Fibroblast of peridontal ligament (primary cell): Measurements from ENCODE around the gene C19orf85.

Source experiments
- DNase-seq: peaks from one replicate; pipeline ENCODE4 v3.0.0-alpha.2; 2010; ENCODE audit errors: extremely low read depth

C19orf85 gene

DNA sequence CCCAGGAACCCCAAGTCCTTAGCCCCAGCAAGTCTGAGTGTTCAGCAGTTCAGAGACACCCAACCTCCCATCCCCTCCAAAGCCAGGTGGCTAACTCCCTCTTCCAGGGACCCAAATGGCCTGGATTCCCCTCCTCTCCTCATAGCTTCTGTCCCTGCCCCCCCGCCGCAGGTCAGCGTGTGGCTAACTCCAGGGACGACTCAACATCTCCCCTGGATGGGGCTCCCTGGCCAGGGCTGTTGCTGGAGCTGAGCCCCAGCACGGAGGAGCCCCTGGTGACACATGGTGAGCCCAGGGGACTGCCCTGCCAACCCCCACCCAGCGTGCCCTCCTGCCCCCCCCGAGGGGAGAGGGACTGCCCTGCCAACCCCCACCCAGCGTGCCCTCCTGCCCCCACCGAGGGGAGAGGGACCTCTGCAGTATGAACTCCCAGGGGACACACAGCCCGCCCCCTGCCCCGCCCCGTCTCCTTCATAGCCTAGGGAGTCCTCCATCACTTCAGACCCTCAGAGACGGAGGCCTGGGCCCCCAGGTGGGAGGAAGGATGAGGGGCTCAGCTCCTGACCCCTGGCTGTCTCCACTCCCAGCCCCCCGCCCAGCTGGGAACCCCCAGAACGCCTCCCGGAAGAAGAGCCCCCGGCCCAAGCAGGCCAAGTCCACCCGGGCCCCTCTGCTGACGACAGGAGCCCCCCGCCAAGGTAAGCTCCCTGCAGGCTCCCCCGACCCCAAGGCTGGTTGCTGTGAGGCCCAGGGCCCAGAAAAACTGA is 25.3 kb upstream of the C19orf85 start:
- no peak for DNase-seq

DNA sequence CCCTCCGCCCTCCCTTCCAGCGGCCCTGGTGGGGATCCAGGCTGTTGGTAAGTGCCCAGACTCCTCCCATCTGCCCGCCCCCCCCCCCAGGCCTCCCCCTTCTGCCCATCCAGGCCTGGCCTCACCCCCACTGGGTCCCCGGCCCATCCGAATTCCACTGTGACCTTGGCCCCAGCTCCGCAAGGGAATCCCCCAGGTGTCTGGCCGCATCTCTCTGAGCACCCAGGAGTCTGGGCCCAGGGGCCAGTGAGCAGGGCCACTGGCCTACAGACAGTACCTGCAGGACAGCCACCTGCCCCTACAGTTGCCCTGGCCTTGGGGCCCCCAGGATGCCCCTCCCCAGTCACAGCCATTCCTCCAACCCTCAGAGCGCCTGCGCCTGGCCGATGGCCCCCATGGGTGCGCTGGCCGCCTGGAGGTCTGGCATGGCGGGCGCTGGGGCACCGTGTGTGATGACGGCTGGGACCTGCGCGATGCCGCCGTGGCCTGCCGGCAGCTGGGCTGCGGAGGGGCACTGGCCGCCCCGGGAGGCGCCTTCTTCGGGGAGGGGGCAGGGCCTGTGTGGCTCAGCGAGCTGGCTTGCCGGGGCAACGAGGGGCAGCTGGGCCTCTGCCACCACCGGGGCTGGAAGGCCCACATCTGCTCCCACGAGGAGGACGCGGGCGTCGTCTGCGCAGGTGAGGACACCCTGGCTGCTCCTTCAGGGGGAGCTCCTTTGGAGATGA is 24.6 kb upstream of the C19orf85 start:
- DNase-seq, result no peak

DNA sequence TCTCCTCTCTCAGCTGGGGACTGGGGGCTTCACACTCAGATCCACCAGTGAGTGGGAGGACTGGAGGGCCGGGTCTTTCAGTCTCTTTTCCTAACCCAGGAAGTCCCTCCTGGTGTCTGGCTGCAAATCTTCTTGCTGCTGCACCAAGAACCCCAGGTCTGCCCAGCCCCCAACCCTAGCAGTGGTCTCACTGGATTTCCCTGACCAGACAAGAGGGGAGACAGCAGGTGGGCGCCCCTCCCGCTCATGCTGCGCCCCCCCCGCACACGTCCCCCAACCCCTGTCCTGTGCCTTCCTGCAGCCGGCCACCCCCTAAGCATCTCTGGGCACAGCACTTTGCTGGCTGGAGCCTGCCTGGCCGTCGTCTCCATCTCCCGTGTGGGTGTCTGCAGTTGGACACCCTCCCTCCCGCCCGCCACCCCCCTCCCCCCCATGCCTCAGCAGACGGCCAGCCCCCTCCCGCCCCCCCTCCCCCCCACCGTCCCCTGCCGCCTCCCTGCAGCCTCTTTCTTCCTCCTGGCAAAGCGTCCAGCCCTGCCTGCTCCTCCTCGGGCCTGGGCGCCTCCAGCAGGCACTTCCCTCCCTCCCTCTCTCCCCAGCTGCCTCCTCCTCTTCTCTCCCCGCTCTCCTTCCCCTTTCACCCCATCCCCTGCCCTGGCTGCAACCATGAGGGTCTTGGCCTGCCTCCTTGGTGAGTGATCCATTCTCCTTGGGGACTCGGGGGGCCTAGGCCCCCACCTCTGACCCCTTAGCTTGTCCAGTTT is 23.6 kb upstream of the C19orf85 start, which contains the start of gene SSC5D:
TSS of gene SSC5D (plus strand) at position 513 of the 764 bp plus-strand sequence. CDS start at position 667, 154 bp downstream.
- DNase-seq, result peak; percentile 34

DNA sequence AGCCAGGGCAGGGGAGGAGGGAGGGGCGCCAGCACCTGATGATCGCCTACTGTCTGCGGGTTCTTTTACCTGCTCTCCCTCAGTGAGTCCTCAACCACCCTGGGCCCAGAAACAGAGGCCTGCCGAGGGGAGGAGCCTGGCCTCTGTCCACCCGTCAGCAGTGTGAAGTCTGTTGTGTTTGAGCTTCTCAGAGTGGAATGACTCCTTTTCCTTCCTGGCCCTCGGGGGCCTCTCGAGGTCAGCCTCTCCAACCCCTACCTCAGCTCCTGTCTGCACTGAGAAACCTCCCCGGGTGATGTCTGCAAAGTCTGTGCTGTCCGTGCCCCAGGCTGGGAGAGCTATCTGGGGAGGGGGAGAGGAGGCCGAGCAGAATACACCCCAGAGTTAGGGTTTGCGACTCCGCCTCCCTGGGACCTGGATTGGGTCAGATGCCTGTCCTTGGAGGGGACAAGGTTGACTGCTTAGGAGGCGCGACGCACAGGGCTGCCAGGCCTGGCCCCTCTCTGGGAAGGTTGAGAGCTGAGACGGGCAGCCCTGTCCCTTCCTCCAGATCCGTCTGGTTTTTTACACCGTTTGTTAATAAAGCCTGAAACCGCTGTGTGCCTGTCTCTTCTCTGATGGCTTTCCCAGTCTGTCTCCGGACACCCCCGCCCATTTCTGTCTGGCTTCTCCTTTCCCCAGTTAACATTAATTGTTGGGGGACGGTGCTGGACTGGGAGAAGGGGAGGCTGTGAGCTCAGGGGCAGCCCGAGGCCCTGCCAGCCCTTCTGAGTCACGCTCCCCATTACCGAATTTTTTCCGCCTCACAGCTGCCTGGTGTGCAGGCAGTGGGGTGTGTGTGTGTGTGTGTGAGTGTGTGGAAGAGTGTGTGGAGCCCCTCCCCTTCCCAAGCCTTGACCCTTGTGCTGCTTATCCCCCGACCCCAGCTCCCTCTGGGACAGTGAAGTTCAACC is 22.7 kb upstream of the C19orf85 start:
- peak; percentile 94 for DNase-seq

DNA sequence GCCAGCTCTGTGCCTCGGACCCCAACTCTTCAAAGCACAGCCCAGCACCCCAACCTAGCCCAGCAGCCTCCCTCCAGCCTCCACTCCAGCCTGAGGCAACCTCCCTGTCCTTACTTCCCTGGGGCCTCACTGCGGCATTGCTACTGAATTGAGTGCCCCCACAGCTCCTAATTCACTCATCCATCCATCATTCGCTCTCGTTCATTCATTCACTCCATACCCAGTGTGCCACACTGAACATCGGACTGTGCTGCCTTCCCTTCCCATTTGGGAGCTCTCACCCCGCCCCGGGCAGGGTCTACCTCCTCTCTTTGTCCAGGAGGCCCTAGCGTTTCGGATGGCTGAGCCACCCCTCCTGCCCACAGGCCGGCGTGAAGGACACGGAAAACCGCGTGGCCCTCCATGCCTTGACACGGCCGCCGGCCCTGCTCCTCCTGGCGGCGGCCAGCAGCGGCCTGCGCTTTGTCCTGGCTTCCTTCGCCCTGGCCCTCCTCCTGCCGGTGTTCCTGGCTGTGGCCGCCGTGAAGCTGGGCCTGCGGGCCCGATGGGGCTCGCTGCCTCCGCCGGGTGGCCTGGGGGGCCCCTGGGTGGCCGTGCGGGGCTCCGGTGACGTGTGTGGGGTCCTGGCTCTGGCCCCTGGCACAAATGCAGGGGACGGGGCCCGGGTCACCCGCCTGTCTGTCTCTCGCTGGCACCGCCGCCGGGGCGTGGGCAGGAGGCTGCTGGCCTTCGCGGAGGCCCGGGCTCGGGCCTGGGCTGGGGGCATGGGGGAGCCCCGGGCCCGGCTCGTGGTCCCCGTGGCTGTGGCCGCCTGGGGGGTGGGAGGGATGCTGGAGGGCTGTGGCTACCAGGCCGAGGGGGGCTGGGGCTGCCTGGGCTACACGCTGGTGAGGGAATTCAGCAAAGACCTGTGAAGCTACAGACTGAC is 21.8 kb upstream of the C19orf85 start:
- DNase-seq, result no peak

DNA sequence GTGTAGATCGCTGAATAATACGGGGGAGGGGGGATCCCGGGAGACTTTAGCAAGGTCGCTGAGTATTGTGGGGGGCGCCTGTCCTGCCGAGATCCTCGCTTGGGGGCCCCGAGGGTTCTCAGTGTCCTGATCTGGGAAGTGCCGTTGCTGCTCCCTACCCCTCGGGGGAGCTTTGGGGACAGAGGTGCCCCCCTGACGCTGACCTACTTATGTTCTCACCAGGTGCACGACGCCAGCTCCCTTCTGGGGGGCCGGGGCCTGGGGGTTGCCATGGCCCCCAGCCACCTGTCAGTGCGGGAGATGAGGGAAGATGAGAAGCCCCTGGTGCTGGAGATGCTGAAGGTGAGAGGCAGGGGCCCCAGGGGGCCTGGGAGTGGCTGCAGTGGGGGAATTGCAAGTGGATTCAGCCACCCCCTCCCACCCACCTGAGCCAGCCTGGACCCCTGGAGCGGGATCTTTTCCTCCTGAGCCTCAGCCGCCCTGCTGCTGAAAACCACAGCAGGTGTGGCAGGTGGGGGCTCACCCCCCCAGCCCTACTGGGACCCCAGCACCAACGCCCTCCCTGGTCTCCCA is 21.0 kb upstream of the C19orf85 start:
- DNase-seq, result no peak

DNA sequence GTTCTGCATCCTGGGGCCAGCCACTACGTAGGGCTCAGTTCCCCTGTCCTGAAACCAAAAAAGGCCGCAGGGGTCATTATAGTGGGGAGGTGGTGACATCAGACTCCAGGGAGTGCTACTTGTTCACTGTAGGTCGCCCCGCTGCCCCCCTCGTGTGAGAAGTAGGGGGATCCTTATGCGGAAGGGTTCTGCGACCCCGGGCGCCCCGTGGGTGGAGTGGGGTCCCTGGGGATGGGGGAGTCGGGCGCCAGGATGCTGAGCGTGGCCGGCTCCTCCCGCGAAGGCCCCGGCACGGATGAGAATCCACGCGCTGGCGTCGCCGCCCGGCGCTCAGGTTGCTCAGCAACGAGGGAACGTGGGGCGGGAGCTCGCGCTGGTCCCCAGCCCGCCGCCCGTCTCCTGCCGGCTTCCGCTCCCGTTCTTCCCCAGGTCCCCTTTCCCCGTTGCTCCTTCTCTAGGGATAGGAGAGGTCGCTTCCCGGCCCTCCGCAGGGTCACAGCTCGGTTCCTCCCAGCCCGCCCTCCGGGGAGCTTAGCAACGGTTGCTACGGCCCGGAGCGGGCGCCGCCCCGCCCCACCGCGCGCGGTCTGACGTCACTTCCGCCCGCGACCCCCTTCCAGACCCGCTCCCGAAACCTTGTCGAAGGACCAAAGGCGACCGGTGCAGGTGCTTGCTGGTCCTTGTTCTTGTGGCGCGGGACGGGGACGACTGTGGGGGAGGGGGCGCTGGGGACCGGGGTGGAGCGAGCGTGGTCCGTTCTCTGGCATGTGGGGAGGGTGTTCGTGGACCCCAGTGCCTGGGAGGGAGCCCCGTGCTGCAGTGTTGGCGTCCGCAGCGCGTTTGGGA is 20.3 kb upstream of the C19orf85 start, which contains the start of gene NAT14:
TSS of gene NAT14 (plus strand) at position 596 of the 846 bp plus-strand sequence. CDS start 521 bp downstream, outside the sequence.
- DNase-seq, result peak; percentile 49

DNA sequence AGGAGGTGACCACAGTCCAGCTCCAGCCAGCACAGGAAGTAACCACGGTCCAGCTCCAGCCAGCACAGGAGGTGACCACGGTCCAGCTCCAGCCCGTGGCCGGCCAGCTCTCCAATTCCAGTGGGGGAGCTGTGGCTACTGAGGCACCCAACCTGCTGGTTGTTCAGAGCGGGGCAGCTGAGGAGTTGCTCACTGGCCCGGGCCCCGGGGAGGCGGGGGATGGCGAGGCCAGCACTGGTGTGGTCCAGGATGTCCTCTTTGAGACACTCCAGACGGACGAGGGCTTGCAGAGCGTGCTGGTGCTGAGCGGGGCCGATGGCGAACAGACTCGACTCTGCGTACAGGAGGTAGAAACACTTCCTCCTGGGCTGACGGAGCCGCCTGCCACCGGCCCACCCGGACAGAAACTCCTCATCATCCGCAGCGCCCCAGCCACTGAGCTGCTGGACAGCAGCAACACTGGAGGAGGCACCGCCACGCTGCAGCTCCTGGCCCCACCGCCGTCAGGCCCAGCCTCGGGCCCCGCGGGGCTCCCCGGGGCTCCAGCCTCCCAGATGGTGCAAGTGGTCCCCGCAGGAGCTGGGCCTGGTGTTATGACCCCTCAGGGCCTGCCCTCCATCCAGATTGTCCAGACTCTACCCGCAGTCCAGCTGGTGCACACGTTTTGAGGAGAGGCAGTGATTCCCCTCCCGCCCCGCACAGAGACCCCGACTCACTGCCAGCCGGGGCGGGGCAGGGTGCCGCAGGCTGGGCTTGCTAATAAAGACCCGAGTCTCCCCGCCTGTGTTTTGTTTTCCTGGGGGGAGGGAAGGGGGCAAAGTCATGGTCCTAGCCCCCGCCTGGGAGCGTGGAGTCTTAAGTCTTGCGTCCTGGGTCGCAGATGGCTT is 19.4 kb upstream of the C19orf85 start:
- DNase-seq, result no peak

DNA sequence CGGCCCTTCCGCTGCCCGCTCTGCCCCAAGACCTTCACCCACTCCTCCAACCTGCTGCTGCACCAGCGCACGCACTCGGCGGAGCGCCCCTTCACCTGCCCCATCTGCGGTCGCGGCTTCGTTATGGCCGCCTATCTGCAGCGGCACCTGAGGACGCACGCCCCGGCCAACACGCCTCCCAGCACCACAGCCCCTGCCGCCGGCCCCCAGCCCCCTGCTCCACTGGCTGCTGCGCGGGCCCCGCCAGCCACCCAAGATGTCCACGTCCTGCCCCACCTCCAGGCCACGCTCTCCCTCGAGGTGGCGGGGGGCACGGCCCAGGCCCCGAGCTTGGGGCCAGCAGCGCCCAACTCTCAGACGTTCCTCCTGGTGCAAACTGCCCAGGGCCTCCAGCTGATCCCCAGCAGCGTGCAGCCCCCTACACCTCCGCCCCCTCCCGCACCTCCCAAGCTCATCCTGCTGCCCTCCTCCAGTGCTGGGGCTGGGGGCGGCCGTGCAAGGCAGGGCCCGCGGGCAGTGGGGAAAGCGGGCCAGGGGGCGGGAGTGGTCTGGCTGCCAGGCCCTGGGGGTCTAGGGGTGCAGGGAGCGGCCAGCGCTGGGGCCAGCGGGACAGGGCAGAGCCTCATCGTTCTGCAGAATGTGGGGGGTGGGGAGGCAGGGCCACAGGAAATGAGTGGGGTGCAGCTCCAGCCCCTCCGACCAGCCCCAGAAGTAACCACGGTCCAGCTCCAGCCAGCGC is 18.6 kb upstream of the C19orf85 start:
- no peak for DNase-seq

DNA sequence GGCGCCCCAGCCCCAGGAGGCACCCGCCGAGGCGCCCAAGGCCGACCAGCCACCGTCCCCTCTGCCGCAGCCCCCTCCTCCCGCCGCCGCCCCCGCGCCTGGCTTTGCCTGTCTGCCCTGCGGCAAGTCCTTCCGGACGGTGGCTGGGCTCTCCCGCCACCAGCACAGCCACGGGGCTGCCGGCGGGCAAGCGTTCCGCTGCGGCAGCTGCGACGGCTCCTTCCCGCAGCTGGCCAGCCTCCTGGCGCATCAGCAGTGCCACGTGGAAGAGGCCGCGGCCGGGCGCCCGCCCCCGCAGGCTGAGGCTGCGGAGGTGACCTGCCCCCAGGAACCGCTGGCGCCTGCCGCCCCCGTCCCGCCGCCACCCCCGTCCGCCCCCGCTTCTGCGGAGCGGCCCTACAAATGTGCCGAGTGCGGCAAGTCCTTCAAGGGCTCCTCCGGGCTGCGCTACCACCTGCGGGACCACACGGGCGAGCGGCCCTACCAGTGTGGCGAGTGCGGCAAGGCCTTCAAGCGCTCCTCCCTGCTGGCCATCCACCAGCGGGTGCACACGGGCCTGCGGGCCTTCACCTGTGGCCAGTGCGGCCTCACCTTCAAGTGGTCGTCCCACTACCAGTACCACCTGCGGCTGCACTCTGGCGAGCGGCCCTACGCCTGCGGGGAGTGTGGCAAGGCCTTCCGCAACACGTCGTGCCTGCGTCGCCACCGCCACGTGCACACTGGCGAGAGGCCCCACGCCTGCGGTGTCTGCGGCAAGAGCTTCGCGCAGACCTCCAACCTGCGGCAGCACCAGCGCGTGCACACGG is 17.8 kb upstream of the C19orf85 start:
- DNase-seq, result no peak

DNA sequence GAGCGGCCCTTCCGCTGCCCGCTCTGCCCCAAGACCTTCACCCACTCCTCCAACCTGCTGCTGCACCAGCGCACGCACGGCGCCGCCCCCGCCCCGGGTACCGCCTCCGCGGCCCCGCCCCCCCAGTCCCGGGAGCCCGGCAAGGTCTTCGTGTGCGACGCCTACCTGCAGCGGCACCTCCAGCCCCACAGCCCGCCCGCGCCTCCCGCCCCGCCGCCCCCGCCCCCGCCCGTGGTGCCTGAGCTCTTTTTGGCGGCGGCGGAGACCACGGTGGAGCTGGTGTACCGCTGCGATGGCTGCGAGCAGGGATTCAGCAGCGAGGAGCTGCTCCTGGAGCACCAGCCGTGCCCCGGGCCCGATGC is 17.2 kb upstream of the C19orf85 start:
- no peak for DNase-seq

DNA sequence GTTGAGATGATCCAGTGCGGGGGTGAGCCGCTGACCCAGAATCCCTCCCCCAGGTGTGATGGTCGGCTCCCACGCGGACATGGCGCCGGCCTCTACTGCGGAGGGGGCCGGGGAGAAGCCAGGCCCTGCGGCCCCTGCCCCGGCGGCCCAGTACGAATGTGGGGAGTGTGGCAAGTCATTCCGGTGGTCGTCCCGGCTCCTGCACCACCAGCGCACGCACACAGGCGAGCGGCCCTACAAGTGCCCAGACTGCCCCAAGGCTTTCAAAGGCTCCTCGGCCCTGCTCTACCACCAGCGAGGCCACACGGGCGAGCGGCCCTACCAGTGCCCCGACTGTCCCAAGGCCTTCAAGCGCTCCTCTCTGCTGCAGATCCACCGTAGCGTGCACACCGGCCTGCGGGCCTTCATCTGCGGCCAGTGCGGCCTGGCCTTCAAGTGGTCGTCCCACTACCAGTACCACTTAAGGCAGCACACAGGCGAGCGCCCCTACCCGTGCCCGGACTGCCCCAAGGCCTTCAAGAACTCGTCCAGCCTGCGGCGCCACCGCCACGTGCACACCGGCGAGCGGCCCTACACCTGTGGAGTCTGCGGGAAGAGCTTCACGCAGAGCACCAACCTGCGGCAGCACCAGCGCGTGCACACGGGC is 16.7 kb upstream of the C19orf85 start:
- DNase-seq, result no peak

DNA sequence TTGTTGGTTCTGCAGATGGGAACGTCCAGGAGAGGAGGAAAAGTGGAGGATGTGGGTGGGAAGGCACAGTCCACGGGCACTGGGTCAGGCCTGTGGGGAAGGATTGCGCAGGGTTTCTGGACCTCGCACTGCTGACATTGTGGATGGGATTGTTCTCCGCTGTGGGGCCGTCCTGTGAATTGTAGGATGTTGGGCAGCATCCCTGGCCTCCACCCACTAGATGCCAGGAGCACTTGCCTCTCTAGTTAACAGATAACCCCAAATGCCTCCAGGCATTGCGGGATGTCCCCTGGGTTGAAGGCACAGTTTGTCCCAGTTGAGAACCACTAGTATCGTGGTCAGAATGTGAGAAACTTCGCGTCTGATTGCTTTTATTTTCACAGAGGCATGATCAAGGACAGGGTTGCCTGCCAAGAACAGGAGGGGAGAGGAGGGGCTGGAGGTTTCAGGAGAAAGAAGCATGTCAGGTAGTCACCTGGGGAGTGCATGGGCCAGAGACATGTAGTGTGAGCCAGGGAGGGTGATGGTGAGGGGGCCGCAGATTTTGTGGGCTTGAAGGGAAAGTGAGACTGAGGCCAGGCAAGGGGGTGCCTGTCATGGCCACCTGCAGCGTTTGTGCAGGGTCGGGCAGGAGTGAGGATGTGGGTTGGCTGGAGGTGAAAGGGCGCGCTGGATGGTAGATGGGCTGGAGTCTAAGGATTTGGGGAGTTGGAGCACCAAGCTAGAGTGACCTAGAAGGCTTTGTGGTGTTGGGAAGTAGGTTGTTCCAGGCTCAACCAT is 15.1 kb upstream of the C19orf85 start:
- no peak for DNase-seq

DNA sequence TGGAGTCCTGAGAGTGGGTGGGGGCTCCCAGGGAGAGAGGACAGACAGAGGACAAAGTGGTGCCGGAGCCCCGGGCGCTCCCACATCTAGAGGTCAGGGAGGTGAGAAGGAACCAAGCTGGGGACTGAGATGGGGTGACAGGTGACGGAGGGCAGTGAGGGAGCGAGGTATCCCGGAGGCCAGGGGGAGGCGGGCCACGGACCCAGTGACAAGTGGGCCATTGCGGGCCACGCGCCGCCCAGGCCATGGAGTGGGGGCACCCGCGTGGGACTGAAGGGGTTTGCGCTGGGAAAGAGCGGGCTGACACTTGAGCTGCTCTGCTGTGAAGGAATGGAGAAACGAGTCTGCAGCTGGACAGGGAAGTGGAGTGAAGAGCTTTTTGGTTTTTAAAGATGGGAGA is 14.5 kb upstream of the C19orf85 start:
- DNase-seq, result no peak

DNA sequence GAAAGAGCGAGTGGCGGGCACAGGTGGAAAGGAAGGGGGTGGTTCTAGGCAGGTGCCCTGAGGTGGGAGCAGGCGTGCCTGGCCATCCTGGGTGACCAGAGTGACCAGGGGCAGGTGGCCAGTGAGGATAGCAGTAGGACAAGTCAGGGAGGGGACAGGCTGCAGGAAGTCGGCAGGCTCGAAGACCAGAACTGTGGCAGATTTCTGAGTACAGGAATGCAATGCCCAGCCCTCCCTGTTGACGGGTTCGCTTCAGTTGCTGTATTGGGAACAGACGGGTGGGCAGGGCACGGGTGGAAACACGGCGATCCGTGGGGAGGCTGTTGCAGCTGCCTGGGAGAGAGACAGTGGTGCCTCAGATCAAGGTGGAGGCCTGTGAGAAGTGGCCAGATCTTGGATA is 13.8 kb upstream of the C19orf85 start:
- DNase-seq, result no peak
